ENCODE measurements around the gene SETD6. TPM values are rescaled to one million over a fixed set of nuclear protein-coding genes. Genes with fewer than 3 reads are reported as not detected.

SETD6 gene
- total and polyA plus RNA-seq, 2 of the 13 experiments (the other 11 are each of a cell fraction or from before 2014, with no cell fraction given), result 24.0 to 25.7 TPM

DNA sequence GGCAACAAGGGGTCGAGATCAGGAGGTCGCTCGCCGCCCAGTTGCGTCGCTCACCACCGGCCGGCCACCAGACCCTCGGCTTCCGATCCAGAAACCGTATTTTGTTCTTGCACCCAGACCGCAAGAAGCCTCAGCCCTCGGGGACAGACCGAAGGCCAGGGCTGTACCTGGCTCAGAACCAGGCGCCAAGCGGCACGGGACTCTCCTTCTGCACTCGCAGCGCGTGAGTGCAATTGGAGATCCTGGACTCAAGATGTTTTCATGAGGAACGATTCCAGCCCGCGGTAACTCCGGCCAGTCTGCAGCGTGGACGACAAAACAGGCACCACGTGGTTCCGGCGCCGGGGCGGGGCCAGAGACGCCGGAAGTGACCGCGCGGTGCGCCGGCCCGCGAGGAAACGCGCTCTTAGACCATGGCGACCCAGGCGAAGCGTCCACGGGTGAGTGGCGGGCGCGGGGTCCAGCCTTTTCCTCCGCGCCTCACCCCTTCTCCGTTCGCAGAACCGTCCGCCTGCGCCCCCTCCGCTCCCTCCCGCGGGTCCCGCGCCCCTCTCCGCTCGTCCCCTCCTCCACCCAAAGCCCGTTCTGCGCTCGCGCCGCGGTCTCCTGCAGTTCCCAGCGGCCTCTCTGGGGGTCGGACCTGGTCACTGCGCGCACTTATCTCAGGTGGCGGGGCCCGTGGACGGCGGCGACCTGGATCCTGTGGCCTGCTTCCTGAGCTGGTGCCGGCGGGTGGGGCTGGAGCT lies at the start of gene SETD6 (continued):
- TF ChIP-seq TEAD2 (CRISPR knock-in tag; IDR thresholded peaks at IDR 0.05), result no peak; the same call in none of the 2 replicates
- peak; percentile 78; the same call in 1 of the 2 replicates for TF ChIP-seq SMAD3 (CRISPR knock-in tag; IDR thresholded peaks at IDR 0.05)
- peak; percentile 50; the same call in 1 of the 2 replicates for TF ChIP-seq NCOA2 (CRISPR knock-in tag; IDR thresholded peaks at IDR 0.05)
- TF ChIP-seq ZFP1 (CRISPR knock-in tag; IDR thresholded peaks at IDR 0.05), result no peak
- TF ChIP-seq GPN1 (CRISPR knock-in tag; IDR thresholded peaks at IDR 0.05; ENCODE audit: borderline replicate concordance), result no peak; the same call in 1 of the 2 replicates
- peak; percentile 35; the same call in 1 of the 2 replicates for TF ChIP-seq STAT5B (CRISPR knock-in tag; IDR thresholded peaks at IDR 0.05)
- peak; percentile 95 for TF ChIP-seq ZNF350 (CRISPR knock-in tag; IDR thresholded peaks at IDR 0.05; ENCODE audit: borderline replicate concordance, low read depth)
- TF ChIP-seq RARA (CRISPR knock-in tag; IDR thresholded peaks at IDR 0.05), result 0 out of 2 replicates have a peak, but pooled peaks have one; percentile 6
- TF ChIP-seq ZNF605 (CRISPR knock-in tag; IDR thresholded peaks at IDR 0.05), result peak; percentile 93
- peak; percentile 94 for TF ChIP-seq ZNF34 (CRISPR knock-in tag; IDR thresholded peaks at IDR 0.05; ENCODE audit: borderline replicate concordance)
- no peak for TF ChIP-seq TRIM24 (CRISPR knock-in tag; IDR thresholded peaks at IDR 0.05)
- TF ChIP-seq ZFX (CRISPR knock-in tag; IDR thresholded peaks at IDR 0.05; ENCODE audit: low read depth), result peak; percentile 83
- TF ChIP-seq MIXL1 (CRISPR knock-in tag; IDR thresholded peaks at IDR 0.05), result peak; percentile 21; the same call in 1 of the 2 replicates
- TF ChIP-seq, protein P1, sequence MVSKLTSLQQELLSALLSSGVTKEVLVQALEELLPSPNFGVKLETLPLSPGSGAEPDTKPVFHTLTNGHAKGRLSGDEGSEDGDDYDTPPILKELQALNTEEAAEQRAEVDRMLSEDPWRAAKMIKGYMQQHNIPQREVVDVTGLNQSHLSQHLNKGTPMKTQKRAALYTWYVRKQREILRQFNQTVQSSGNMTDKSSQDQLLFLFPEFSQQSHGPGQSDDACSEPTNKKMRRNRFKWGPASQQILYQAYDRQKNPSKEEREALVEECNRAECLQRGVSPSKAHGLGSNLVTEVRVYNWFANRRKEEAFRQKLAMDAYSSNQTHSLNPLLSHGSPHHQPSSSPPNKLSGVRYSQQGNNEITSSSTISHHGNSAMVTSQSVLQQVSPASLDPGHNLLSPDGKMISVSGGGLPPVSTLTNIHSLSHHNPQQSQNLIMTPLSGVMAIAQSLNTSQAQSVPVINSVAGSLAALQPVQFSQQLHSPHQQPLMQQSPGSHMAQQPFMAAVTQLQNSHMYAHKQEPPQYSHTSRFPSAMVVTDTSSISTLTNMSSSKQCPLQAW (CRISPR knock-in tag; IDR thresholded peaks at IDR 0.05), result peak; percentile 63; the same call in 1 of the 2 replicates
- no peak for TF ChIP-seq HNF4G (IDR thresholded peaks at IDR 0.05; ENCODE audit: borderline replicate concordance, low read depth, low read length)
- no peak for TF ChIP-seq HNF4G (CRISPR knock-in tag; IDR thresholded peaks at IDR 0.05; ENCODE audit: borderline replicate concordance, low read depth)
- no peak for TF ChIP-seq RELA (CRISPR knock-in tag; IDR thresholded peaks at IDR 0.05)
- TF ChIP-seq, protein P2, sequence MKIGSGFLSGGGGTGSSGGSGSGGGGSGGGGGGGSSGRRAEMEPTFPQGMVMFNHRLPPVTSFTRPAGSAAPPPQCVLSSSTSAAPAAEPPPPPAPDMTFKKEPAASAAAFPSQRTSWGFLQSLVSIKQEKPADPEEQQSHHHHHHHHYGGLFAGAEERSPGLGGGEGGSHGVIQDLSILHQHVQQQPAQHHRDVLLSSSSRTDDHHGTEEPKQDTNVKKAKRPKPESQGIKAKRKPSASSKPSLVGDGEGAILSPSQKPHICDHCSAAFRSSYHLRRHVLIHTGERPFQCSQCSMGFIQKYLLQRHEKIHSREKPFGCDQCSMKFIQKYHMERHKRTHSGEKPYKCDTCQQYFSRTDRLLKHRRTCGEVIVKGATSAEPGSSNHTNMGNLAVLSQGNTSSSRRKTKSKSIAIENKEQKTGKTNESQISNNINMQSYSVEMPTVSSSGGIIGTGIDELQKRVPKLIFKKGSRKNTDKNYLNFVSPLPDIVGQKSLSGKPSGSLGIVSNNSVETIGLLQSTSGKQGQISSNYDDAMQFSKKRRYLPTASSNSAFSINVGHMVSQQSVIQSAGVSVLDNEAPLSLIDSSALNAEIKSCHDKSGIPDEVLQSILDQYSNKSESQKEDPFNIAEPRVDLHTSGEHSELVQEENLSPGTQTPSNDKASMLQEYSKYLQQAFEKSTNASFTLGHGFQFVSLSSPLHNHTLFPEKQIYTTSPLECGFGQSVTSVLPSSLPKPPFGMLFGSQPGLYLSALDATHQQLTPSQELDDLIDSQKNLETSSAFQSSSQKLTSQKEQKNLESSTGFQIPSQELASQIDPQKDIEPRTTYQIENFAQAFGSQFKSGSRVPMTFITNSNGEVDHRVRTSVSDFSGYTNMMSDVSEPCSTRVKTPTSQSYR (CRISPR knock-in tag; IDR thresholded peaks at IDR 0.05; ENCODE audit: borderline replicate concordance), result 0 out of 2 replicates have a peak, but pooled peaks have one; percentile 41
- no peak for TF ChIP-seq MBD4 (IDR thresholded peaks at IDR 0.05; ENCODE audit: borderline replicate concordance, low read length)
- TF ChIP-seq ZNF790 (CRISPR knock-in tag; IDR thresholded peaks at IDR 0.05; ENCODE audit: borderline replicate concordance), result peak; percentile 72; the same call in 1 of the 2 replicates
- peak; percentile 29; the same call in 1 of the 2 replicates for TF ChIP-seq BCL6 (CRISPR knock-in tag; IDR thresholded peaks at IDR 0.05)
- peak; percentile 83; the same call in 1 of the 2 replicates for TF ChIP-seq REPIN1 (CRISPR knock-in tag; IDR thresholded peaks at IDR 0.05; ENCODE audit: borderline replicate concordance, low read depth)
- TF ChIP-seq ZNF75D (CRISPR knock-in tag; IDR thresholded peaks at IDR 0.05; ENCODE audit: borderline replicate concordance), result no peak
- TF ChIP-seq ZNF10 (CRISPR knock-in tag; IDR thresholded peaks at IDR 0.05; ENCODE audit: borderline replicate concordance, low read depth), result no peak
- TF ChIP-seq NFATC3 (CRISPR knock-in tag; IDR thresholded peaks at IDR 0.05), result peak; percentile 81; the same call in 1 of the 2 replicates
- TF ChIP-seq, protein P3, sequence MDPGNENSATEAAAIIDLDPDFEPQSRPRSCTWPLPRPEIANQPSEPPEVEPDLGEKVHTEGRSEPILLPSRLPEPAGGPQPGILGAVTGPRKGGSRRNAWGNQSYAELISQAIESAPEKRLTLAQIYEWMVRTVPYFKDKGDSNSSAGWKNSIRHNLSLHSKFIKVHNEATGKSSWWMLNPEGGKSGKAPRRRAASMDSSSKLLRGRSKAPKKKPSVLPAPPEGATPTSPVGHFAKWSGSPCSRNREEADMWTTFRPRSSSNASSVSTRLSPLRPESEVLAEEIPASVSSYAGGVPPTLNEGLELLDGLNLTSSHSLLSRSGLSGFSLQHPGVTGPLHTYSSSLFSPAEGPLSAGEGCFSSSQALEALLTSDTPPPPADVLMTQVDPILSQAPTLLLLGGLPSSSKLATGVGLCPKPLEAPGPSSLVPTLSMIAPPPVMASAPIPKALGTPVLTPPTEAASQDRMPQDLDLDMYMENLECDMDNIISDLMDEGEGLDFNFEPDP (CRISPR knock-in tag; conservative IDR thresholded peaks at IDR 0.05), result no peak; the same call in 1 of the 2 replicates

Data from HepG2 (cell line).